Gastrocnemius medialis (tissue), 4 donors: ENCODE measurements around the gene IRF2BP2. TPM values are rescaled to one million over a fixed set of nuclear protein-coding genes. Genes with fewer than 3 reads are reported as not detected.

Experiments
- ATAC-seq, 2 donors: fragments of 150-250 bp; one replicate each; pipeline ENCODE4 v1.9.1; 2016
- DNase-seq, 2 donors: peaks; one replicate each; pipeline ENCODE4 v3.0.0-alpha.2; 2019
- H3K27ac ChIP-seq, 4 donors: fragments of 200-600 bp; sonication (generic); 1 replicate in 1 of 4; 2 replicates in 3 of 4; pipeline ENCODE4 v1.5.1; 2016 to 2018; ENCODE audit warnings: mild to moderate bottlenecking in 2 of 4, moderate library complexity in 1 of 4
- H3K27me3 ChIP-seq, 3 donors: fragments of 200-600 bp; sonication (generic) in 2 of 3; 1 replicate in 1 of 3; 2 replicates in 2 of 3; pipeline versions ENCODE4 v1.5.1 to v1.6.0; 2016 to 2019; ENCODE audit warnings: mild to moderate bottlenecking in 1 of 3, moderate library complexity in 1 of 3
- H3K36me3 ChIP-seq, 2 donors: fragments of 200-600 bp; sonication (generic) in 1 of 2; one replicate each; pipeline ENCODE4 v1.5.1; 2017 to 2018
- H3K4me1 ChIP-seq, 2 donors: fragments of 200-600 bp; sonication (generic) in 1 of 2; one replicate each; pipeline ENCODE4 v1.5.1; 2016 to 2017; ENCODE audit warnings: mild to moderate bottlenecking in 2 of 2
- H3K4me3 ChIP-seq, 4 donors: fragments of 200-600 bp; sonication (generic) in 3 of 4; 1 replicate in 1 of 4; 2 replicates in 3 of 4; pipeline ENCODE4 v1.5.1; 2016 to 2019; ENCODE audit warnings: mild to moderate bottlenecking in 2 of 4
- H3K9me3 ChIP-seq, 3 donors: fragments of 200-600 bp; sonication (generic) in 2 of 3; 1 replicate in 1 of 3; 2 replicates in 2 of 3; pipeline ENCODE4 v1.5.1; 2016 to 2019
- CTCF ChIP-seq, 5 experiments: fragments of 450-650 bp in 3 of 5; fragments of 200-600 bp in 2 of 5; sonication (generic) in 2 of 5; IDR thresholded peaks in 4 of 5; conservative IDR thresholded peaks in 1 of 5; 1 replicate in 4 of 5; 2 replicates in 1 of 5; pipeline ENCODE4 v1.5.1; 2016 to 2019; ENCODE audit warnings: antibody characterized with exemption in 5 of 5, mild to moderate bottlenecking in 3 of 5, moderate library complexity in 3 of 5
- POLR2A ChIP-seq, 2 donors: fragments of 450-650 bp; IDR thresholded peaks; one replicate each; pipeline ENCODE4 v1.6.1; 2017; ENCODE audit warnings: antibody characterized with exemption in 2 of 2, mild to moderate bottlenecking in 2 of 2, moderate library complexity in 2 of 2
- in situ Hi-C, 4 donors: fragments of 200-750 bp; cut with MboI; loops; one replicate each; pipeline versions ENCODE4 v1.15.0 to v1.8.0; 2017; ENCODE audit warnings: low sequenced_read_pairs in 4 of 4
- intact Hi-C: fragments of 100-400 bp; cut with DNase I; formaldehyde crosslinking; loops from one replicate; pipeline ENCODE4 v1.15.1; 2023; ENCODE audit warnings: low total_unique reads
- total RNA-seq, 4 donors: library from RNA; depleted of rRNA; stranded (reverse); fragments of >200 nt; gene quantifications; one replicate each; pipeline versions ENCODE4 v1.1.0 to v1.2.3, GENCODE V29; 2016

Gene IRF2BP2
- total RNA-seq, 4 donors from 2014 or later = 32.2 to 92.0 (median 52.2) TPM

- H3K9me3 ChIP-seq = no peaks in the 10 kb centered on the region
- H3K4me3 ChIP-seq = no peak overlapping the region
- H3K36me3 ChIP-seq = no peaks in the 10 kb centered on the region
- H3K27me3 ChIP-seq = no peaks in the 10 kb centered on the region
- TF ChIP-seq POLR2A (IDR thresholded peaks at IDR 0.05) = no peak
- TF ChIP-seq CTCF (IDR thresholded peaks at IDR 0.05 in 4 of 5, conservative IDR thresholded peaks at IDR 0.05 in 1 of 5) = no peak
- intact Hi-C loops = no loop called here
- no peak for DNase-seq
- no peak for ATAC-seq
- H3K4me1 ChIP-seq = peaks cover 0 to 12% of the 10 kb centered on the region in 2 donors
- H3K27ac ChIP-seq = peak overlapping the region in 1 of 4 donors; percentile 63
- in situ Hi-C loops = loop anchor here in 1 of 4 donors (10.0 kb wide), 1 partner anchor 123 kb away; no protein-coding TSS in a partner anchor
Observed at GRCh38 chr1:234632225-234632624, 22.2 kb upstream of the IRF2BP2 start.

- Histone ChIP-seq H3K27ac (peak overlapping the region in 3 of 4 donors; percentile 13 to 63 (median 29)), H3K4me3 (no peak overlapping the region), H3K27me3 (no peaks in the 10 kb centered on the region), H3K36me3 (no peaks in the 10 kb centered on the region), H3K4me1 (peaks cover 0 to 12% of the 10 kb centered on the region in 2 donors), H3K9me3 (no peaks in the 10 kb centered on the region)
- in situ Hi-C loops (loop anchor here in 1 of 4 donors (10.0 kb wide), 1 partner anchor 123 kb away; no protein-coding TSS in a partner anchor), intact Hi-C loops (no loop called here)
- TF ChIP-seq CTCF (IDR thresholded peaks at IDR 0.05 in 4 of 5, conservative IDR thresholded peaks at IDR 0.05 in 1 of 5) (no peak), POLR2A (IDR thresholded peaks at IDR 0.05) (no peak)
- ATAC-seq (no peak), DNase-seq (no peak)
Observed at GRCh38 chr1:234631721-234632125, 21.7 kb upstream of the IRF2BP2 start.

GRCh38 chr1:234629026-234629425 is 19.0 kb upstream of the IRF2BP2 start:
- peak in 1 of 2 donors; percentile 39 for DNase-seq
- Histone ChIP-seq H3K4me3 (no peak overlapping the region), H3K27me3 (no peaks in the 10 kb centered on the region), H3K36me3 (no peaks in the 10 kb centered on the region), H3K9me3 (no peaks in the 10 kb centered on the region), H3K27ac (peak overlapping the region; percentile 66 to 72 (median 70)), H3K4me1 (peaks cover 9 to 18% of the 10 kb centered on the region in 2 donors)
- peak; percentile 66 to 69 for ATAC-seq
- intact Hi-C loops (no loop called here), in situ Hi-C loops (loop anchor here in 2 of 4 donors (10.0 kb wide), 1 partner anchor 86 kb away; no protein-coding TSS in a partner anchor)
- TF ChIP-seq CTCF (IDR thresholded peaks at IDR 0.05 in 4 of 5, conservative IDR thresholded peaks at IDR 0.05 in 1 of 5) (no peak), POLR2A (IDR thresholded peaks at IDR 0.05) (no peak)

GRCh38 chr1:234628089-234628488 is 18.1 kb upstream of the IRF2BP2 start:
- intact Hi-C loops (no loop called here), in situ Hi-C loops (loop anchor here in 2 of 4 donors (10.0 kb wide), 1 partner anchor 87 kb away; no protein-coding TSS in a partner anchor)
- H3K9me3 ChIP-seq = no peaks in the 10 kb centered on the region
- peaks cover 9 to 21% of the 10 kb centered on the region in 2 donors for H3K4me1 ChIP-seq
- no peak for DNase-seq
- no peak for TF ChIP-seq CTCF (IDR thresholded peaks at IDR 0.05 in 4 of 5, conservative IDR thresholded peaks at IDR 0.05 in 1 of 5)
- no peak for TF ChIP-seq POLR2A (IDR thresholded peaks at IDR 0.05)
- H3K27ac ChIP-seq = peak overlapping the region in 2 of 4 donors; percentile 68 to 71
- no peak overlapping the region for H3K4me3 ChIP-seq
- H3K36me3 ChIP-seq = no peaks in the 10 kb centered on the region
- H3K27me3 ChIP-seq = no peaks in the 10 kb centered on the region
- no peak for ATAC-seq
